ENCODE data around the gene CCDC192. TPM values are rescaled to one million over a fixed set of nuclear protein-coding genes. Genes with fewer than 3 reads are reported as not detected.

The CCDC192 gene
- total RNA-seq, 4 donors from 2014 or later, result 0.94 to 2.6 (median 0.94) TPM; not detected in 1

DNA sequence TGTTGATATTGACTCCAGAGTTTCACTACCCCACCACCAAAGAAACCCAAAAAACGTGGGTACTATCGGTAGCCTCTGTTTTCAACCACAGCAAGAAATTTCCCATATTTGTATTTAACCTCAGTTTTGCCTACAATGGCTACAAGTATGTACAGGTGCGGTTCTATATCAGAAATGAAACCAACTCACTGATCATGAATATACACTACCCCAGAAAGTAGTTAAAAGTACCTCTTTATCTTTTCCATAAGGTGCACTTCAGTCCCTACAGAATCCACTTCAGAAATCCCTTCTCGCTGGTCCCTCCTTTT, 239.8 kb downstream of the CCDC192 start:
- Histone ChIP-seq H3K27ac (no peak overlapping the region), H3K4me3 (no peak overlapping the region), H3K4me1 (no peaks in the 10 kb centered on the region), H3K36me3 (no peaks in the 10 kb centered on the region), H3K27me3 (no peaks in the 10 kb centered on the region), H3K9me3 (no peaks in the 10 kb centered on the region)
- WGBS, 2 donors (ENCODE audit: low coverage in 1 of 2), result 94 to 96% methylated on average over 4 of the region's 4 CpGs
- no peak for ATAC-seq
- TF ChIP-seq POLR2A (IDR thresholded peaks at IDR 0.05) (no peak), POLR2AphosphoS5 (IDR thresholded peaks at IDR 0.05) (no peak), EP300 (IDR thresholded peaks at IDR 0.05) (no peak), CTCF (IDR thresholded peaks at IDR 0.05) (no peak)

DNA sequence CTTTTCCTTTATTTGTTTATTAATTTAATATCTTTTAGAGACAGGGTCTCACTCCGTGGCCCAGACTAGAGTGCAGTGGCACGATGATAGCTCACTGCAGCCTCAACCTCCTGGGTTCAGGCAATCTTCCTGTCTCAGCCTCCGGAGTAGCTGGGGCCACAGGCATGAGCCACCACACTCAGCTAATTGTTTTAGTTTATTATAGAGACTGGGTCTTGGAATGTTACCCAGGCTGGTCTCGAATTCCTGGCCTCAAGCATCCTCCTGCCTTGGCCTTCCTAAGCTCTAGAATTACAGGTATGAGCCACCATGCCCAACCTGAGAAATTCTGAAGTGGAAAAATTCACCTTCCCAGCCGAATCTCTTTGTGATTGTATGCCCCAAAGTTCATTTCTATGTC, 240.9 kb downstream of the CCDC192 start:
- no peak overlapping the region for H3K27ac ChIP-seq
- WGBS, 2 donors (ENCODE audit: low coverage in 1 of 2), result 89 to 96% methylated on average over 5 of the region's 5 CpGs

DNA sequence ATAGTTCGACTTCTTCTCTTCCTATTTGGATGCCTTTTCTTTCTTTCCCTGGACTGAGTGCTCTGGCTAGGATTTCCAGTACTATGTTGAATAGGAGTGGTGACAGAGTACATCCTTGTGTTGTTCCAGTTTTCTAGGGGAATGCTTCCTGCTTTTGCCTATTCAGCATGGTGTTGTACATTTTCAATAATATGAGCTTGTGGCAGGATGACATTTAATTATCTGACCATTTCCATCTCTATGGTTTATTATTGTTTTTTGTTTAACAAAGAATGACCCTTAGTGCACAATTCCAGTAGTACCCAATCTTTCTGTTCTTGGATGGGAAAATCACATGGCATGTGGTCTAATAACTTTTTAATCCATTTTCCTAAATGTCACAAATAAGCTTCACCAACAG, 244.8 kb downstream of the CCDC192 start:
- Histone ChIP-seq H3K4me3 (no peak overlapping the region), H3K27ac (no peak overlapping the region), H3K27me3 (no peaks in the 10 kb centered on the region), H3K36me3 (peaks cover 0 to 9% of the 10 kb centered on the region in 2 donors), H3K4me1 (no peaks in the 10 kb centered on the region), H3K9me3 (no peaks in the 10 kb centered on the region)
- 100% methylated on average over 1 of the region's 1 CpG; no CpG with 5 or more reads in 1 of the 2 donors for WGBS, 2 donors (ENCODE audit: low coverage in 1 of 2)
- no peak for ATAC-seq
- TF ChIP-seq POLR2AphosphoS5 (IDR thresholded peaks at IDR 0.05), result no peak
- TF ChIP-seq EP300 (IDR thresholded peaks at IDR 0.05), result no peak
- no peak for TF ChIP-seq POLR2A (IDR thresholded peaks at IDR 0.05)
- TF ChIP-seq CTCF (IDR thresholded peaks at IDR 0.05), result no peak

More for the DNA sequence above, 240.9 kb downstream of the CCDC192 start:
- no peak overlapping the region for H3K4me3 ChIP-seq
- no peak for ATAC-seq
- H3K9me3 ChIP-seq, result no peaks in the 10 kb centered on the region
- no peak for TF ChIP-seq CTCF (IDR thresholded peaks at IDR 0.05)
- no peak for TF ChIP-seq POLR2AphosphoS5 (IDR thresholded peaks at IDR 0.05)
- no peak for TF ChIP-seq POLR2A (IDR thresholded peaks at IDR 0.05)
- H3K27me3 ChIP-seq, result no peaks in the 10 kb centered on the region
- no peaks in the 10 kb centered on the region for H3K36me3 ChIP-seq
- no peaks in the 10 kb centered on the region for H3K4me1 ChIP-seq

- ATAC-seq, result no peak
- Histone ChIP-seq H3K27me3 (no peaks in the 10 kb centered on the region), H3K4me1 (no peaks in the 10 kb centered on the region), H3K4me3 (no peak overlapping the region), H3K9me3 (no peaks in the 10 kb centered on the region), H3K36me3 (peaks cover 0 to 9% of the 10 kb centered on the region in 2 donors), H3K27ac (no peak overlapping the region)
- 86 to 93% methylated on average over 3 to 5 of the region's 6 CpGs for WGBS, 2 donors (ENCODE audit: low coverage in 1 of 2)
- TF ChIP-seq POLR2A (IDR thresholded peaks at IDR 0.05), result no peak
Observed at GRCh38 chr5:127950707-127951391, 247.7 kb downstream of the CCDC192 start.

DNA sequence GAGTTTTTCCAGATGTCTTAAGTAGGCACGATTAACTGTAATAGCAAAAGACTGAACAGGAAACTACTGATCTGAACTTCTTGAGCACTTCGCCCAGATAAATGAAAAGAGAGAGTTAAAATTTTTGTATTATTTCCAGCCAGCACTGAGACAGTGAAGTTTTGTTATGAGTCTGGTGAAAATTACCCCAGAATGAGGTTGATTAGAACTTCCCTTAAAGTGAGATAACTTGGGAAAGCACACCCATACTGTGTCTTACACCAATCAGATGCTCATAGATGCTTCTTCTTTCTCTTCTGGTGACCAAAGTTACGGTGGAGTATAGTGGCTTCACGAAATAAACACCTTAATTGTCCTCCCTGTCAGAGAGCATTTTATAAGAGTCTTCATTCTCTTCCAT, 248.6 kb downstream of the CCDC192 start:
- 68 to 90% methylated on average over 4 of the region's 4 CpGs for WGBS, 2 donors (ENCODE audit: low coverage in 1 of 2)
- no peak for ATAC-seq
- no peak overlapping the region for H3K27ac ChIP-seq
- TF ChIP-seq POLR2AphosphoS5 (IDR thresholded peaks at IDR 0.05) (no peak), POLR2A (IDR thresholded peaks at IDR 0.05) (no peak), CTCF (IDR thresholded peaks at IDR 0.05) (no peak), EP300 (IDR thresholded peaks at IDR 0.05) (no peak)
- no peaks in the 10 kb centered on the region for H3K27me3 ChIP-seq
- no peaks in the 10 kb centered on the region for H3K9me3 ChIP-seq
- peaks cover 0 to 9% of the 10 kb centered on the region in 2 donors for H3K36me3 ChIP-seq
- no peak overlapping the region for H3K4me3 ChIP-seq
- peaks cover 0 to 4% (median 0%) of the 10 kb centered on the region in 3 donors for H3K4me1 ChIP-seq
